ENCODE results near the gene LCN6.

- TF ChIP-seq CTCF (IDR thresholded peaks at IDR 0.05) (no peak), POLR2A (IDR thresholded peaks at IDR 0.05) (no peak)
Measured at GRCh38 chr9:136722969-136723356, 25.4 kb downstream of the LCN6 start.

Measured in right lobe of liver (tissue), 4 donors.